ENCODE measurements around the gene DDAH2. TPM values are rescaled to one million over a fixed set of nuclear protein-coding genes. Genes with fewer than 3 reads are reported as not detected.

The DDAH2 gene
- polyA plus RNA-seq, 1 donor from 2014 or later = 386 TPM

DNA sequence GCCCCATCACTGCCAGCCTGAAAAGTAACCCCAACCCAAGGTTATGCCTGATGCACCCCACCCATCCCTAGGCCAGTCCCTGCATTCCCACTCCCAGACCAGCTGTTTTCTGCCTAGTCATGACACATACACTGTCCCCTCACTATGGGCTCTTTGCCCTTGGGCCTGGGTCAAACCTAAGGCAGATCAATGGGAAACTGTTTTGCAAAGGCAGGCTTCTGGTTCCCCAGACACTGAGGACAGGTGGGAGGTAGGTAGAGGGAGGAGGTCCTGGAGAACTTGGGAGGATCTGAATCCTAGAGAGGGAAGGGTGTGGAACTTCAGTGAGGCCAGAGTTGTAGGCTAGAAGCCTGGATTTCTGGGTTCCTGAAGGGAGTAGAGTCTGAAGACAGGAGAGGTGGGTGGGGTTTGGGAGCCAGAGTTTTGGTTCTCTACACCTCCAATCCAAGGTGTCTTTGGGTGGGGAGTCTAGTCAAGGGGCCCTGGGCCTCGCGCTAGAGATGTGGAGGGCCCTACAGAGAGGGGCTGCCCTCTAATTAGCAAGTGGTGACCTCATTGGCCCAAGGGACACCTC lies 5.2 kb upstream of the DDAH2 start:
- H3K36me3 ChIP-seq (ENCODE audit: insufficient read depth, low read length) = no peaks in the 10 kb centered on the region
- peak overlapping the region; percentile 65 for H2AFZ ChIP-seq (ENCODE audit: low read depth, low read length)
- no peaks in the 10 kb centered on the region for H3K9me2 ChIP-seq (ENCODE audit: insufficient read depth, low read length)
- H3K27me3 ChIP-seq (ENCODE audit: insufficient read depth, low read depth, low read length) = no peaks in the 10 kb centered on the region
- H3K9ac ChIP-seq (ENCODE audit: low read length) = peak overlapping the region; percentile 49
- H3K4me2 ChIP-seq (ENCODE audit: low read length) = no peak overlapping the region
- no peak overlapping the region for H3K27ac ChIP-seq (ENCODE audit: low read length)
- peak overlapping the region; percentile 52 for H3K4me3 ChIP-seq (ENCODE audit: low read length)
- TF ChIP-seq, protein P1, sequence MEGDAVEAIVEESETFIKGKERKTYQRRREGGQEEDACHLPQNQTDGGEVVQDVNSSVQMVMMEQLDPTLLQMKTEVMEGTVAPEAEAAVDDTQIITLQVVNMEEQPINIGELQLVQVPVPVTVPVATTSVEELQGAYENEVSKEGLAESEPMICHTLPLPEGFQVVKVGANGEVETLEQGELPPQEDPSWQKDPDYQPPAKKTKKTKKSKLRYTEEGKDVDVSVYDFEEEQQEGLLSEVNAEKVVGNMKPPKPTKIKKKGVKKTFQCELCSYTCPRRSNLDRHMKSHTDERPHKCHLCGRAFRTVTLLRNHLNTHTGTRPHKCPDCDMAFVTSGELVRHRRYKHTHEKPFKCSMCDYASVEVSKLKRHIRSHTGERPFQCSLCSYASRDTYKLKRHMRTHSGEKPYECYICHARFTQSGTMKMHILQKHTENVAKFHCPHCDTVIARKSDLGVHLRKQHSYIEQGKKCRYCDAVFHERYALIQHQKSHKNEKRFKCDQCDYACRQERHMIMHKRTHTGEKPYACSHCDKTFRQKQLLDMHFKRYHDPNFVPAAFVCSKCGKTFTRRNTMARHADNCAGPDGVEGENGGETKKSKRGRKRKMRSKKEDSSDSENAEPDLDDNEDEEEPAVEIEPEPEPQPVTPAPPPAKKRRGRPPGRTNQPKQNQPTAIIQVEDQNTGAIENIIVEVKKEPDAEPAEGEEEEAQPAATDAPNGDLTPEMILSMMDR (IDR thresholded peaks at IDR 0.05; ENCODE audit: poor library complexity, severe bottlenecking) = no peak
- TF ChIP-seq EZH2 (IDR thresholded peaks at IDR 0.05; ENCODE audit: borderline replicate concordance, insufficient read depth, low read length, poor library complexity, severe bottlenecking) (no peak), POLR2AphosphoS5 (IDR thresholded peaks at IDR 0.05) (no peak), SMC3 (conservative IDR thresholded peaks at IDR 0.05; ENCODE audit: poor library complexity) (no peak), EP300 (conservative IDR thresholded peaks at IDR 0.05; ENCODE audit: poor library complexity, severe bottlenecking) (no peak), TAF1 (IDR thresholded peaks at IDR 0.05; ENCODE audit: low read depth) (no peak), MXI1 (conservative IDR thresholded peaks at IDR 0.05; ENCODE audit: poor library complexity, severe bottlenecking) (no peak), RAD21 (conservative IDR thresholded peaks at IDR 0.05) (no peak)
- TF ChIP-seq, protein P2, sequence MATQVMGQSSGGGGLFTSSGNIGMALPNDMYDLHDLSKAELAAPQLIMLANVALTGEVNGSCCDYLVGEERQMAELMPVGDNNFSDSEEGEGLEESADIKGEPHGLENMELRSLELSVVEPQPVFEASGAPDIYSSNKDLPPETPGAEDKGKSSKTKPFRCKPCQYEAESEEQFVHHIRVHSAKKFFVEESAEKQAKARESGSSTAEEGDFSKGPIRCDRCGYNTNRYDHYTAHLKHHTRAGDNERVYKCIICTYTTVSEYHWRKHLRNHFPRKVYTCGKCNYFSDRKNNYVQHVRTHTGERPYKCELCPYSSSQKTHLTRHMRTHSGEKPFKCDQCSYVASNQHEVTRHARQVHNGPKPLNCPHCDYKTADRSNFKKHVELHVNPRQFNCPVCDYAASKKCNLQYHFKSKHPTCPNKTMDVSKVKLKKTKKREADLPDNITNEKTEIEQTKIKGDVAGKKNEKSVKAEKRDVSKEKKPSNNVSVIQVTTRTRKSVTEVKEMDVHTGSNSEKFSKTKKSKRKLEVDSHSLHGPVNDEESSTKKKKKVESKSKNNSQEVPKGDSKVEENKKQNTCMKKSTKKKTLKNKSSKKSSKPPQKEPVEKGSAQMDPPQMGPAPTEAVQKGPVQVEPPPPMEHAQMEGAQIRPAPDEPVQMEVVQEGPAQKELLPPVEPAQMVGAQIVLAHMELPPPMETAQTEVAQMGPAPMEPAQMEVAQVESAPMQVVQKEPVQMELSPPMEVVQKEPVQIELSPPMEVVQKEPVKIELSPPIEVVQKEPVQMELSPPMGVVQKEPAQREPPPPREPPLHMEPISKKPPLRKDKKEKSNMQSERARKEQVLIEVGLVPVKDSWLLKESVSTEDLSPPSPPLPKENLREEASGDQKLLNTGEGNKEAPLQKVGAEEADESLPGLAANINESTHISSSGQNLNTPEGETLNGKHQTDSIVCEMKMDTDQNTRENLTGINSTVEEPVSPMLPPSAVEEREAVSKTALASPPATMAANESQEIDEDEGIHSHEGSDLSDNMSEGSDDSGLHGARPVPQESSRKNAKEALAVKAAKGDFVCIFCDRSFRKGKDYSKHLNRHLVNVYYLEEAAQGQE (IDR thresholded peaks at IDR 0.05; ENCODE audit: borderline replicate concordance) = no peak
- H3F3A ChIP-seq (ENCODE audit: insufficient read depth, low read length, poor library complexity, severe bottlenecking) = no peaks in the 10 kb centered on the region
- H3K79me2 ChIP-seq (replicated peaks; ENCODE audit: insufficient read depth, low read length) = peaks cover 17% of the 10 kb centered on the region
- H4K20me1 ChIP-seq (ENCODE audit: insufficient read depth) = no peaks in the 10 kb centered on the region
- H3K9me3 ChIP-seq (ENCODE audit: low read length) = no peaks in the 10 kb centered on the region

DNA sequence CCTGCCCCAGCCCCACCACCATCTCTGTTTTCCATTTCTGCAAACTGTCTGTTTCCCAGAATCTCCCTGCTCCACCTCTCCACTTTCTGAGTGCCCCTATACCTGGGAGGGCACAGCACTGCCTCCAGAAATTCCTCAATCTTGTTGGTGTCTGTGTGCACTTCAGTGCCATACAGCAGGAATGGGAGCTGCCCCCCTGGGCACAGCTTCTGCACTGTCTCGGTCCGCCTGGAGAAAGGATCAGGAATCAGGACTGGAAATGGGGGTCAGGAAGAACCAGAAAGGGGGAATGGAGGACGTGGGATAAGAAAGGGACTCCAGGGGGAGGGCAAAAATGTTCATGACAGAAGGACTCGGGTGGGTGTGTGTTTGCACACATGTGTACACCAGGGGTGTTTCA lies 4.6 kb upstream of the DDAH2 start:
- Histone ChIP-seq H3K4me2 (ENCODE audit: low read length) (no peak overlapping the region), H3K9ac (ENCODE audit: low read length) (no peak overlapping the region), H3K9me3 (ENCODE audit: low read length) (no peaks in the 10 kb centered on the region), H4K20me1 (ENCODE audit: insufficient read depth) (no peaks in the 10 kb centered on the region), H2AFZ (ENCODE audit: low read depth, low read length) (no peak overlapping the region), H3K27me3 (ENCODE audit: insufficient read depth, low read depth, low read length) (no peaks in the 10 kb centered on the region), H3F3A (ENCODE audit: insufficient read depth, low read length, poor library complexity, severe bottlenecking) (no peaks in the 10 kb centered on the region), H3K4me3 (ENCODE audit: low read length) (no peak overlapping the region), H3K36me3 (ENCODE audit: insufficient read depth, low read length) (no peaks in the 10 kb centered on the region), H3K79me2 (replicated peaks; ENCODE audit: insufficient read depth, low read length) (peaks cover 23% of the 10 kb centered on the region), H3K27ac (ENCODE audit: low read length) (no peak overlapping the region), H3K9me2 (ENCODE audit: insufficient read depth, low read length) (no peaks in the 10 kb centered on the region)
- TF ChIP-seq RAD21 (conservative IDR thresholded peaks at IDR 0.05) (no peak), MXI1 (conservative IDR thresholded peaks at IDR 0.05; ENCODE audit: poor library complexity, severe bottlenecking) (no peak), TAF1 (IDR thresholded peaks at IDR 0.05; ENCODE audit: low read depth) (no peak), EZH2 (IDR thresholded peaks at IDR 0.05; ENCODE audit: borderline replicate concordance, insufficient read depth, low read length, poor library complexity, severe bottlenecking) (no peak)
- TF ChIP-seq, protein P1 (IDR thresholded peaks at IDR 0.05; ENCODE audit: poor library complexity, severe bottlenecking) = no peak
- TF ChIP-seq, protein P2 (IDR thresholded peaks at IDR 0.05; ENCODE audit: borderline replicate concordance) = no peak
